ENCODE measurements around the gene PDGFC.

Gene PDGFC

GRCh38 chr4:156732634-156733033, 239.0 kb downstream of the PDGFC start:
- DNase-seq = no peak

DNA sequence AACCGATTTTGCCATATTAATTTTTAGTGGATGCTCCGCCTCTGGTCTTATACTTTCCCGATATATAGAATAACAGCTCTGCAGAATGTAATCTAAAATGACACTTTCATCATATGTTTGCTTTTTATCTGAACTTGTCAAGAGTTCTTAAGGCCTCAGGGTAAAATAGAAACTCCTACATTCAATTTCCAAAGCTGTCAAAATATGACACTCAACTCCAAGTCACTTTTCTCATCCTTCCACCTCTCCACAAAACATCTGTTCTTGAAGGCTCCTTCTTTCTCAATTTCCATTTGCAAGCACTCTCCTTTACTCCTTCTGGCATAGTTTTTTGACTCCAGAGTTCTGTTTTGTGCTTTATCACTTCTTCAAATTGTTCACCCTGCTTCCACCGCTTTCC, 242.2 kb downstream of the PDGFC start:
- DNase-seq = no peak

DNA sequence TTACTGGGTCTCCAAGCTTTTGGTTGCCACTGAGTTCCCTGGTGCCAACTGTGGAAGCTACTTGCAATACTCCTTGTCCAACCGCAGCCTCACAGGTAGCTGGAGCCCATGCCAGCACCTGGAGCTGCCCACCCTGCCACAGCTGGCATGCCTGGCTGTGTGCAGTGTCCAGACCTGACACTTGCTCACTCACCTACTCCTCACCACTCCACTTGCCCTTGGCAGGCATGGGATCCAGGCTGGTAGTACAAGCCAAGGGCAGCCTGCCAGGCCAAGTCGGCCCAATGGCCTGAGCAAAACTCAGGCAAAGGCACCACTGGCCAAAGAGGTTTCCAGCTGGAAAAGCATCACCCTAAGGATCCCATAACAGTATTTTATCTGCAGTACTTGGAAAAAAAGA, 246.3 kb downstream of the PDGFC start:
- DNase-seq = no peak

GRCh38 chr4:156723951-156724668, 247.5 kb downstream of the PDGFC start:
- no peak for DNase-seq

DNA sequence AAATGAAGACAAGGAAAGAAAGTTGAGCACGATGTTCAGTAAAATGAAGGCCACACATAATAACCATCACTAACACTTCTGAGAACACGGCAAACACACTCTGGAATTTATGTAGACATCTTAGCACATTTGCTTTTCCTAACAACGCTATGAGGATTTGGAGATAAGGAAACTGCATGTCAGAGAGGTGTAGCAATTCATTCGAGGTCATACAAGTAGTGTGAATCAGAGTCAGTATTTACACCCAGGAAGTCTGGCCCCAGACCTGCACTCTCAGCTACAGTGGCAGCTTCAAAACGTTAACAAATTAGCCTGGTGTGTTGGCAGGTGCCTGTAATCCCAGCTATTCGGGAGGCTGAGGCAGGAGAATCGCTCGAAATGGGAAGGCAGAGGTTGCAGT, 253.4 kb downstream of the PDGFC start:
- no peak for DNase-seq

GRCh38 chr4:156711193-156711590, 260.4 kb downstream of the PDGFC start:
- no peak for DNase-seq
